ENCODE data around the gene SLC5A10. TPM values are rescaled to one million over a fixed set of nuclear protein-coding genes. Genes with fewer than 3 reads are reported as not detected.
A peak's percentile ranks its signal among the peaks of the same experiment; 100 is the strongest.

Gene SLC5A10
- total RNA-seq, 4 donors from 2014 or later = 0.40 to 0.76 (median 0.53) TPM; not detected in 1

- H3K27ac ChIP-seq = peak overlapping the region; percentile 25 to 96 (median 94)
- intact Hi-C loops (cut with DNase I) = no loop called here
- DNase-seq = no peak
- no peaks in the 10 kb centered on the region for H3K27me3 ChIP-seq
- H3K4me1 ChIP-seq = peaks cover 31 to 97% (median 46%) of the 10 kb centered on the region in 3 donors
- 68 to 88% methylated on average over 2 to 4 of the region's 6 CpGs for WGBS, 2 donors
- H3K9me3 ChIP-seq = peaks cover 0 to 4% (median 0%) of the 10 kb centered on the region in 3 donors
- H3K36me3 ChIP-seq = peaks cover 0 to 27% (median 6%) of the 10 kb centered on the region in 3 donors
- TF ChIP-seq POLR2A (IDR thresholded peaks at IDR 0.05) (no peak), CTCF (IDR thresholded peaks at IDR 0.05) (no peak)
- H3K4me3 ChIP-seq = no peak overlapping the region
Observed at GRCh38 chr17:18997650-18998196, 45.8 kb downstream of the SLC5A10 start.

- peak in 1 of 4 donors; percentile 6 for TF ChIP-seq POLR2A (IDR thresholded peaks at IDR 0.05)
- TF ChIP-seq CTCF (IDR thresholded peaks at IDR 0.05) = no peak
- no peak for DNase-seq
- Histone ChIP-seq H3K4me1 (peaks cover 16 to 97% (median 30%) of the 10 kb centered on the region in 3 donors), H3K9me3 (peaks cover 0 to 4% (median 0%) of the 10 kb centered on the region in 3 donors), H3K27ac (peak overlapping the region; percentile 89 to 96 (median 94)), H3K4me3 (peak overlapping the region in 2 of 4 donors; percentile 63 to 73), H3K27me3 (no peaks in the 10 kb centered on the region), H3K36me3 (peaks cover 0 to 27% (median 6%) of the 10 kb centered on the region in 3 donors)
- WGBS, 2 donors = 33 to 34% methylated on average over 5 to 7 of the region's 8 CpGs
- intact Hi-C loops (cut with DNase I) = no loop called here
Observed at GRCh38 chr17:18999394-18999793, 47.4 kb downstream of the SLC5A10 start.

- 20% methylated on average over 1 of the region's 6 CpGs; no CpG with 5 or more reads in 1 of the 2 donors for WGBS, 2 donors
- Histone ChIP-seq H3K4me1 (peaks cover 14 to 95% (median 27%) of the 10 kb centered on the region in 3 donors), H3K27ac (peak overlapping the region; percentile 89 to 96 (median 94)), H3K4me3 (peak overlapping the region; percentile 7 to 73 (median 66)), H3K36me3 (peaks cover 0 to 27% (median 6%) of the 10 kb centered on the region in 3 donors), H3K9me3 (peaks cover 0 to 4% (median 0%) of the 10 kb centered on the region in 3 donors), H3K27me3 (no peaks in the 10 kb centered on the region)
- intact Hi-C loops (cut with DNase I) = no loop called here
- no peak for DNase-seq
- TF ChIP-seq CTCF (IDR thresholded peaks at IDR 0.05) (no peak), POLR2A (IDR thresholded peaks at IDR 0.05) (no peak)
Observed at GRCh38 chr17:18999911-19000310, 47.9 kb downstream of the SLC5A10 start.

GRCh38 chr17:19000531-19001325 lies 48.8 kb downstream of the SLC5A10 start:
- Histone ChIP-seq H3K4me3 (peak overlapping the region; percentile 63 to 73 (median 66)), H3K4me1 (peaks cover 19 to 94% (median 29%) of the 10 kb centered on the region in 3 donors), H3K27me3 (no peaks in the 10 kb centered on the region), H3K9me3 (peaks cover 0 to under 1% (median 0%) of the 10 kb centered on the region in 3 donors), H3K36me3 (peaks cover 0 to 27% (median 0%) of the 10 kb centered on the region in 3 donors), H3K27ac (peak overlapping the region; percentile 89 to 96 (median 94))
- intact Hi-C loops (cut with DNase I) = no loop called here
- 34 to 44% methylated on average over 4 to 6 of the region's 17 CpGs for WGBS, 2 donors
- TF ChIP-seq POLR2A (IDR thresholded peaks at IDR 0.05) (peak in 1 of 4 donors; percentile 33), CTCF (IDR thresholded peaks at IDR 0.05) (peak in 1 of 6 experiments; percentile 2)
- DNase-seq = no peak

All from esophagus squamous epithelium (tissue), 5 donors.